Pericardium fibroblast (primary cell): ENCODE results near the gene DAP. TPM values are rescaled to one million over a fixed set of nuclear protein-coding genes. Genes with fewer than 3 reads are reported as not detected.

Experiments used
- total RNA-seq: library from RNA; depleted of rRNA; stranded (reverse); fragments of >200 nt; gene quantifications from 2 replicates; pipeline ENCODE4 v1.2.3, GENCODE V29; 2015

DAP gene
- total RNA-seq = 31.7 and 41.5 TPM in 2 replicates

DNA sequence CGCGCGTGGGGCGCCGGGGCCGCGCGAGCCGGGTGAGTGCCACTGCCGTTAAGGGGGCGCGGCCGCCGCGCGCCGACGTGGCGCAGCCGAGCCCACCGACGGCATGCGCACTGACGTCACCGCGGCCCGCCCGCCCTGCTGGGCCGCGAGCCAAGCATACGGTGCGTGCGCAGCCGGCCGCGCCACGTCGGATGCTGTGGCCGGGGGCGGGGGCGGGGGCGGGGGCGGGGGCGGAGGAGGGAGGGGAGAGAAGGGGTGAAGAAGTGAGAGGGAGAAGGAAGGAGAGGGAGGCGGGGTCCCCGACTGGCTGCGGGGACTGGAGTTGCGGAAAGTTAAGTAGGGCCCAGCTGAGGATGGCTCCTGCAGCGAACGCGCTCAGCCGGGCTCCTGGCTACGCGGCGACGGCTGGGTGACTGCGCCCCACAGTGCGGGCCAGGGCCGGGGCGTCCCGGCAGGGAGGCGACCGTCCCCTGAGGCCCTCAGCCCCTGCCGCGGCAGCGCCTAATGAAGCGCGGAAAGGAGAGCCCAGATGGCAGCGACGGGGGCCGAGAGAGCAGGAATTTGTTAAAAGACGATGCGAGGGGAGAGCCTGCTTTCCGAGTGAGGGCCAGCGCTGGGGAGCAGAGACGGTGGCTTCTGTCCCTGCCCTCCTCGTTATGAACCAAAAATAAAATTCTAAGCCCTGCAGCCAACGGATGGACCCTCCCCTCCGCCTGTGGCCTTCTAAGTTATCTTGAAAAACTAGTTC, at the start of gene DAP:
Gene DAP (minus strand): TSS at position 50 of the 748 bp plus-strand sequence. CDS start 166 bp downstream, outside the sequence.

Other genes with a start within 250 kb of the DAP start
- gene ANKRD33B, start 197.2 kb downstream of the DAP start, total RNA-seq = 6.4 and 7.4 TPM in 2 replicates